K562 (cell line): ENCODE results near the gene TJP2. TPM values are rescaled to one million over a fixed set of nuclear protein-coding genes. Genes with fewer than 3 reads are reported as not detected.

Source experiments
- E2F6 ChIP-seq, 2 experiments: IDR thresholded peaks; 2 replicates each; pipeline ENCODE4 v1.6.1; 2011; ENCODE audit warnings: borderline replicate concordance in 1 of 2, control low read depth in 1 of 2, low read depth in 1 of 2, low read length in 1 of 2, mild to moderate bottlenecking in 1 of 2, mixed read lengths in 1 of 2, moderate library complexity in 1 of 2; ENCODE audit not compliant: insufficient read depth in 1 of 2, insufficient read length in 1 of 2, poor library complexity in 1 of 2, severe bottlenecking in 1 of 2; ENCODE audit errors: extremely low read depth in 1 of 2
- FOXA3 ChIP-seq, 2 experiments: fragments of 450-650 bp in 1 of 2; sonication (generic) in 1 of 2; formaldehyde crosslinking; IDR thresholded peaks in 1 of 2; conservative IDR thresholded peaks in 1 of 2; 2 replicates each; pipeline versions ENCODE4 v1.4.0 to v1.8.0; 2020 to 2022; ENCODE audit warnings: mild to moderate bottlenecking in 2 of 2, missing genetic modification reagents in 1 of 2
- HNRNPH1 ChIP-seq: fragments of 200-400 bp; formaldehyde crosslinking; optimal IDR thresholded peaks from 2 replicates; pipeline ENCODE3; 2017; ENCODE audit warnings: low read depth, mild to moderate bottlenecking, low read length, moderate library complexity
- KLF13 ChIP-seq: fragments of 450-650 bp; IDR thresholded peaks from 2 replicates; pipeline ENCODE4 v1.6.1; 2016; ENCODE audit warnings: missing genetic modification characterization, low read depth, mild to moderate bottlenecking, missing compliant biosample characterization, moderate library complexity, borderline replicate concordance
- MNT ChIP-seq, 2 experiments: fragments of 450-650 bp; conservative IDR thresholded peaks; 2 replicates each; pipeline ENCODE4 v1.6.1; 2017; ENCODE audit warnings: mild to moderate bottlenecking in 2 of 2, moderate library complexity in 2 of 2
- MTF1 ChIP-seq: fragments of 250-450 bp; sonication (Bioruptor Pico); IDR thresholded peaks from 2 replicates; pipeline ENCODE4 v1.9.0; 2021; ENCODE audit warnings: moderate library complexity, mild to moderate bottlenecking, inconsistent platforms, borderline replicate concordance
- NBN ChIP-seq: fragments of 450-650 bp; IDR thresholded peaks from 2 replicates; pipeline ENCODE4 v1.6.1; 2016; ENCODE audit warnings: low read depth, mild to moderate bottlenecking
- RBM14 ChIP-seq: fragments of 200-400 bp; formaldehyde crosslinking; IDR thresholded peaks from 2 replicates; pipeline ENCODE4 v1.6.1; 2018; ENCODE audit warnings: low read depth, mild to moderate bottlenecking, low read length, moderate library complexity, borderline replicate concordance; ENCODE audit not compliant: insufficient read depth
- STAT5A ChIP-seq: IDR thresholded peaks from 2 replicates; pipeline ENCODE4 v1.6.1; 2012; ENCODE audit warnings: low read length, inconsistent platforms, borderline replicate concordance
- TOE1 ChIP-seq, 2 experiments: fragments of 450-650 bp in 1 of 2; sonication (generic) in 1 of 2; formaldehyde crosslinking in 1 of 2; IDR thresholded peaks; 2 replicates each; pipeline versions ENCODE4 v1.7.1 to v1.8.0; 2016 to 2022; ENCODE audit warnings: borderline replicate concordance in 2 of 2, mild to moderate bottlenecking in 2 of 2, antibody characterized with exemption in 1 of 2, inconsistent platforms in 1 of 2, low read depth in 1 of 2, missing genetic modification reagents in 1 of 2, moderate library complexity in 1 of 2
- ZNF407 ChIP-seq: fragments of 450-650 bp; IDR thresholded peaks from 2 replicates; pipeline ENCODE4 v1.6.1; 2016; ENCODE audit warnings: low read depth
- polyA plus RNA-seq, 8 experiments: library from polyadenylated mRNA; depleted of rRNA in 4 of 8; stranded (reverse) in 5 of 8; unstranded in 3 of 8; fragments of >200 nt; fragmentation: Nextera tagmentation in 2 of 8; fragmentation: Illumina TruSeq in 1 of 8; extraction: Ambion mirVana in 2 of 8; extraction: Trizol in 1 of 8; gene quantifications; 2 replicates each; pipeline versions ENCODE4 v1.2.1 to v1.2.3, GENCODE V29; 2011 to 2014; ENCODE audit warnings: inconsistent platforms in 1 of 8, missing spikeins in 1 of 8
- total RNA-seq, 7 experiments: library from RNA; depleted of rRNA in 6 of 7; stranded (reverse); fragments of >200 nt in 6 of 7; fragmentation: Illumina TruSeq in 2 of 7; extraction: Trizol in 2 of 7; gene quantifications; 2 replicates each; pipeline versions ENCODE4 v1.2.1 to v1.2.3, GENCODE V29; 2011 to 2021; ENCODE audit warnings: low replicate concordance in 1 of 7

The TJP2 gene
- total and polyA plus RNA-seq, 9 of the 15 experiments (the other 6 are each of a cell fraction or from before 2014, with no cell fraction given) = 4.0 to 24.1 (median 16.8) TPM

GRCh38 chr9:69188975-69189374 is 14.9 kb downstream of the TJP2 start (continued):
- TF ChIP-seq TOE1 (IDR thresholded peaks at IDR 0.05; ENCODE audit: borderline replicate concordance) = no peak
- TF ChIP-seq TOE1 (CRISPR knock-in tag; IDR thresholded peaks at IDR 0.05; ENCODE audit: borderline replicate concordance, low read depth) = no peak
- TF ChIP-seq MNT (conservative IDR thresholded peaks at IDR 0.05) = no peak
- peak; percentile 57; the same call in 1 of the 2 replicates for TF ChIP-seq NBN
- no peak for TF ChIP-seq E2F6 (IDR thresholded peaks at IDR 0.05; ENCODE audit: borderline replicate concordance in 1 of 2, extremely low read depth in 1 of 2, insufficient read depth in 1 of 2, insufficient read length in 1 of 2, low read depth in 1 of 2, low read length in 1 of 2, poor library complexity in 1 of 2, severe bottlenecking in 1 of 2)
- no peak for TF ChIP-seq KLF13 (tag)
- peak; percentile 34; the same call in 1 of the 2 replicates for TF ChIP-seq STAT5A
- TF ChIP-seq MTF1 = no peak
- no peak for TF ChIP-seq ZNF407
- TF ChIP-seq HNRNPH1 = no peak
- no peak for TF ChIP-seq FOXA3 (CRISPR knock-in tag; conservative IDR thresholded peaks at IDR 0.05 in 1 of 2, IDR thresholded peaks at IDR 0.05 in 1 of 2)
- TF ChIP-seq RBM14 = no peak
